Heart right ventricle (tissue), 16 donors: ENCODE measurements around the gene CREG2. TPM values are rescaled to one million over a fixed set of nuclear protein-coding genes. Genes with fewer than 3 reads are reported as not detected.
"Not testable (repeated sequence)": the region's sequence is repeated elsewhere in the genome, so short reads cannot be mapped to it uniquely, and the experiment has no call there.

ENCODE experiments used
- ATAC-seq, 8 donors: fragments of 200-7000 bp; cut with Tn5 transposase; one replicate each; pipeline ENCODE4 v1.9.1; 2020; ENCODE audit warnings: mild to moderate bottlenecking in 8 of 8, moderate library complexity in 8 of 8, moderate number of reproducible peaks in 1 of 8
- DNase-seq, 2 donors: peaks; one replicate each; pipeline ENCODE4 v3.0.0-alpha.2; 2020
- H3K27ac ChIP-seq, 10 donors: fragments of 200-600 bp; sonication (generic) in 2 of 10; one replicate each; pipeline versions ENCODE4 v1.5.0 to v1.8.0; 2020 to 2022; ENCODE audit warnings: mild to moderate bottlenecking in 3 of 10
- H3K27me3 ChIP-seq, 7 donors: fragments of 200-600 bp; one replicate each; pipeline ENCODE4 v1.8.0; 2021 to 2022; ENCODE audit warnings: mild to moderate bottlenecking in 2 of 7
- H3K36me3 ChIP-seq, 9 donors: fragments of 200-600 bp; sonication (generic) in 1 of 9; one replicate each; pipeline versions ENCODE4 v1.5.0 to v1.8.0; 2020 to 2022; ENCODE audit warnings: mild to moderate bottlenecking in 2 of 9
- H3K4me1 ChIP-seq, 9 donors: fragments of 200-600 bp; sonication (generic) in 1 of 9; one replicate each; pipeline versions ENCODE4 v1.5.0 to v1.8.0; 2020 to 2022; ENCODE audit warnings: mild to moderate bottlenecking in 4 of 9
- H3K4me3 ChIP-seq, 10 donors: fragments of 200-600 bp; sonication (generic) in 2 of 10; one replicate each; pipeline versions ENCODE4 v1.5.0 to v1.8.0; 2020 to 2022; ENCODE audit warnings: mild to moderate bottlenecking in 7 of 10, moderate library complexity in 2 of 10
- H3K9me3 ChIP-seq, 11 donors: fragments of 200-600 bp in 10 of 11; sonication (generic) in 2 of 11; one replicate each; pipeline versions ENCODE4 v1.5.0 to v1.8.0; 2013 to 2022; ENCODE audit warnings: mild to moderate bottlenecking in 2 of 11, control low read depth in 1 of 11, moderate library complexity in 1 of 11
- CTCF ChIP-seq, 9 donors: fragments of 200-600 bp; sonication (generic) in 2 of 9; IDR thresholded peaks; one replicate each; pipeline versions ENCODE4 v1.5.0 to v1.8.0; 2021 to 2022; ENCODE audit warnings: antibody characterized with exemption in 9 of 9, mild to moderate bottlenecking in 5 of 9, moderate library complexity in 1 of 9
- WGBS, 2 donors: extraction: QIAGEN DNeasy Blood & Tissue Kit; methylation state at CpG; one replicate each; pipeline ENCODE4 v1.1.7; 2013; ENCODE audit warnings: inconsistent platforms in 1 of 2; 5-methylcytosine and 5-hydroxymethylcytosine counted together
- intact Hi-C, 10 donors: fragments of 100-400 bp; cut with DNase I; formaldehyde crosslinking; loops; one replicate each; pipeline versions ENCODE4 v1.11.1 to v1.14.2; 2022
- polyA plus RNA-seq, 2 donors: library from polyadenylated mRNA; stranded (reverse); fragments of 200-250 nt; gene quantifications; one replicate each; pipeline ENCODE4 v1.2.3, GENCODE V29; 2013
- total RNA-seq, 10 donors: library from RNA; stranded (reverse); fragmentation: NEBNext Ultra II Directional in 3 of 10; extraction: Animal tissue kit (Norgen Biotek cat#: 25700) in 3 of 10; gene quantifications; one replicate each; pipeline versions ENCODE4 v1.2.1 to v1.2.4, GENCODE V29; 2021 to 2023
- donor health status: Arrhythmogenic right ventricular cardiomyopathy.
- donor health status: ischemic (EF 13 %, LVEDD 7.1; RV severe dilation, severe dysfunction).
- donor health status: healthy with polysubstance abuse.
- donor health status: DM: no; HTN: yes; CAD: no.
- donor health status: DM: no; HTN: no; CAD: no.
- donor health status: ischemic (EF 25% LVEDD 6.9; RV normal size, moderate dysfunction).
- donor health status: ischemic (EF 25% LVEDD 5.7; RV mildly dilated, moderate dysfunction).
- donor health status: healthy.
- donor health status: DM: yes; HTN: yes; CAD: no.
- donor health status: Ischemic cardiomyopathy.
- donor health status: ischemic (EF 35%, LVEDD 5.7; RV mildly dilated, moderate dysfunction).
- donor health status: nonischemic (EF 11% LVEDD 7.7; RV severe dilation, severe dysfunction).
- donor health status: DM: yes; HTN: yes; CAD: no.
- donor health status: PGD.
- donor health status: ischemic (EF 29% LVEDD 5.4; RV normal size, mild dysfunction).
- donor health status: nonischemic (EF 23%, LVEDD 6.1; RV moderate dilation, normal function).

CREG2 gene
- total and polyA plus RNA-seq, 12 donors: 0.24 to 1.4 (median 0.70) TPM; not detected in 5

DNA sequence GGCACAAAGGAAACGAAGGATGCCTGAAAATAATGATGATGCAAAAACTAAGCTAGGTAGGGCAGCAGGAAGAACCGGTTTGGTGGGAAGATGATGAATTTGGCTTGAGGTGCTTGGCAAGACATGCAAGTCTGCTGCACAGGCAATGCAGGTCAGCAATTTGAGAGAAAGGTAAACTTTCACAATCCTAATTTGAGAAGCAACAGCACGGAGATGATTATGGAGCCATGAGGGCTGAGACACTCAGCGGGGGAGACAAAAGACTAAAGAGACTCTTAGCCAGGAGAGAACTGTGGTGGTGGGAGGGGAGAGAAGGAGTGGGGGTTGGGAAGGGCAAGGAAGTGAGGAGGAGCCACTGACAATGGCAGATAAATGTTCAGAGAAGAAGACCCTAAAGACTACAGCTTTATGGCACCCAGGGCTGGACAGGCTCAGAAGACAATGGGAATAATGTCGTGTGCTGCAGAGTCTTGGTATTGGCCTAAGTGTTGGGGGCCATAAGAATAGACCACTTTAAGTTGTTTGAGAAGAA lies 59.4 kb downstream of the CREG2 start:
- DNase-seq (no peak), ATAC-seq (peak in 3 of 8 donors; percentile 4 to 17 (median 13))
- 73 to 74% methylated on average over 5 of the region's 5 CpGs for WGBS, 2 donors
- Histone ChIP-seq H3K27ac (peak overlapping the region in 6 of 10 donors; percentile 37 to 92 (median 48)), H3K4me3 (no peak overlapping the region), H3K4me1 (peaks cover 0 to 49% (median 12%) of the 10 kb centered on the region in 9 donors), H3K27me3 (no peaks in the 10 kb centered on the region), H3K36me3 (no peaks in the 10 kb centered on the region), H3K9me3 (peaks cover 0 to 12% (median 0%) of the 10 kb centered on the region in 11 donors)
- intact Hi-C loops: loop anchor here in 1 of 10 donors (2.0 kb wide), 1 partner anchor 35 kb away; no protein-coding TSS in a partner anchor
- TF ChIP-seq CTCF (IDR thresholded peaks at IDR 0.05): no peak

DNA sequence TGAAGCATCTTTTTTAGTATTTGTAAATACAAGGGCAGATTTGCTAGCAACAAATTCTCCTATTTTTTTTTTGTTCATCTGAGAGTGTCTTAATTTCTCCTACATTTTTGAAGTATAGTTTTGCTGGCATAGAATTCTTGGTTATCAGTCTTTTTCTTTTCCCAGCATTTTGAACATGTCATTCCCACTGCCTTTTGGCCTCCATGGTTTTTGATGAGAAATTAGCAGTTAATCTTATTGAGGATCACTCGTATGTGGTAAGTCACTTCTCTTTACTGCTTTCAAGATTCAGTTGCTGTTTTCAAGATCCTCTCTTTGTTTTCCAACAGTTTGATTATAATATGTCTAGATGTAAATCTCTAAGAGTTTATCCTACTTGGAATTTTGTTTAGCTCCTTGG lies 61.9 kb downstream of the CREG2 start:
- Histone ChIP-seq H3K9me3 (peaks cover 0 to 12% (median 0%) of the 10 kb centered on the region in 11 donors), H3K27ac (no peak overlapping the region), H3K36me3 (no peaks in the 10 kb centered on the region), H3K4me1 (peaks cover 0 to 37% (median 6%) of the 10 kb centered on the region in 9 donors), H3K4me3 (no peak overlapping the region), H3K27me3 (no peaks in the 10 kb centered on the region)
- DNase-seq (no peak), ATAC-seq (no peak)
- TF ChIP-seq CTCF (IDR thresholded peaks at IDR 0.05): no peak
- WGBS, 2 donors: 88 to 91% methylated on average over 1 of the region's 1 CpG
- intact Hi-C loops: no loop called here

- H3K36me3 ChIP-seq, H3K27ac ChIP-seq, intact Hi-C loops, H3K4me1 ChIP-seq, H3K4me3 ChIP-seq, H3K9me3 ChIP-seq, ATAC-seq, H3K27me3 ChIP-seq, DNase-seq: not testable (repeated sequence)
- WGBS, 2 donors: 91 to 94% methylated on average over 6 of the region's 6 CpGs
Measured at GRCh38 chr2:101316568-101316967, 70.7 kb downstream of the CREG2 start.

GRCh38 chr2:101311696-101312017 lies 75.6 kb downstream of the CREG2 start:
- Histone ChIP-seq H3K9me3 (no peaks in the 10 kb centered on the region), H3K27me3 (no peaks in the 10 kb centered on the region), H3K36me3 (no peaks in the 10 kb centered on the region), H3K27ac (peak overlapping the region in 1 of 10 donors; percentile 99), H3K4me1 (peaks cover 0 to 41% (median 14%) of the 10 kb centered on the region in 9 donors), H3K4me3 (no peak overlapping the region)
- 77 to 80% methylated on average over 3 of the region's 3 CpGs for WGBS, 2 donors
- TF ChIP-seq CTCF (IDR thresholded peaks at IDR 0.05): no peak
- ATAC-seq: no peak
- intact Hi-C loops: no loop called here
- no peak for DNase-seq
